Body of pancreas (tissue), 4 donors: ENCODE measurements around the gene HAPLN2. TPM values are rescaled to one million over a fixed set of nuclear protein-coding genes. Genes with fewer than 3 reads are reported as not detected.

Experiments used
- ATAC-seq: fragments of 150-250 bp; one replicate; pipeline ENCODE4 v1.9.1; 2016
- DNase-seq, 4 donors: peaks; one replicate each; pipeline ENCODE4 v3.0.0-alpha.2; 2019
- H3K27ac ChIP-seq, 4 donors: fragments of 200-600 bp; sonication (generic); 1 replicate in 3 of 4; 2 replicates in 1 of 4; pipeline versions ENCODE4 v1.5.1 to v1.6.1; 2016 to 2019; ENCODE audit warnings: mild to moderate bottlenecking in 1 of 4, mixed read lengths in 1 of 4, moderate library complexity in 1 of 4
- H3K27me3 ChIP-seq, 2 donors: fragments of 200-600 bp; sonication (generic); one replicate each; pipeline ENCODE4 v1.6.0; 2016; ENCODE audit warnings: mild to moderate bottlenecking in 1 of 2
- H3K36me3 ChIP-seq, 2 donors: fragments of 200-600 bp; sonication (generic); replicated peaks in 1 of 2; 2 replicates each; pipeline ENCODE4 v1.5.1; 2016; ENCODE audit warnings: low read depth in 2 of 2; ENCODE audit not compliant: insufficient read depth in 1 of 2
- H3K4me1 ChIP-seq: fragments of 200-600 bp; sonication (generic); one replicate; pipeline ENCODE4 v1.6.0; 2016
- H3K4me3 ChIP-seq, 2 donors: fragments of 200-600 bp; sonication (generic); 1 replicate in 1 of 2; 2 replicates in 1 of 2; pipeline ENCODE4 v1.5.1; 2016 to 2019
- H3K9me3 ChIP-seq, 3 donors: fragments of 200-600 bp; sonication (generic); 1 replicate in 2 of 3; 2 replicates in 1 of 3; pipeline ENCODE4 v1.5.1; 2016
- CTCF ChIP-seq, 7 experiments: fragments of 450-650 bp in 4 of 7; fragments of 200-600 bp in 3 of 7; sonication (generic) in 3 of 7; IDR thresholded peaks; one replicate each; pipeline ENCODE4 v1.5.1; 2016 to 2019; ENCODE audit warnings: antibody characterized with exemption in 7 of 7
- POLR2A ChIP-seq, 3 donors: fragments of 450-650 bp; IDR thresholded peaks; one replicate each; pipeline ENCODE4 v1.6.1; 2016; ENCODE audit warnings: antibody characterized with exemption in 3 of 3, mild to moderate bottlenecking in 2 of 3
- WGBS, 2 donors: methylation state at CpG; one replicate each; pipeline ENCODE4 v1.1.5; 2017; 5-methylcytosine and 5-hydroxymethylcytosine counted together
- intact Hi-C: fragments of 100-400 bp; cut with DNase I; formaldehyde crosslinking; loops from one replicate; pipeline ENCODE4 v1.15.1; 2023
- total RNA-seq, 2 donors: library from RNA; depleted of rRNA; stranded (reverse); fragments of >200 nt; gene quantifications; one replicate each; pipeline ENCODE4 v1.1.0, GENCODE V29; 2016

The HAPLN2 gene
- total RNA-seq, 2 donors from 2014 or later, result not detected

DNA sequence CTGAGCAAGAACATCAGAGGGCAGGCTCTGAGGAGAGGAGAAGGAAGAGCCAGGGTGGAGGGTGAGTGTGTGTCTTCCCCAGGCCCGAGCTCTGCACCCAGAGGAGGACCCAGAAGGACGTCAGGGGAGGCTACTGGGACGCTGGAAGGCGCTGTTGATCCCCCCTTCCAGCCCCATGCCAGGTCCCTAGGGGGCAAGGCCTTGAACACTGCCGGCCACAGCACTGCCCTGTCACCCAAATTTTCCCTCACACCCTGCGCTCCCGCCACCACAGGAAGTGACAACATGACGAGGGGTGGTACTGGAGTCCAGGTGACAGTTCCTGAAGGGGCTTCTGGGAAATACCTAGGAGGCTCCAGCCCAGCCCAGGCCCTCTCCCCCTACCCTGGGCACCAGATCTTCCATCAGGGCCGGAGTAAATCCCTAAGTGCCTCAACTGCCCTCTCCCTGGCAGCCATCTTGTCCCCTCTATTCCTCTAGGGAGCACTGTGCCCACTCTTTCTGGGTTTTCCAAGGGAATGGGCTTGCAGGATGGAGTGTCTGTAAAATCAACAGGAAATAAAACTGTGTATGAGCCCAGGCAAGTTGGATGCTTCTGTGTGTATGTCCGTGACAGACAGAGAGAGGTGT, 39.8 kb downstream of the HAPLN2 start:
- TF ChIP-seq CTCF (IDR thresholded peaks at IDR 0.05) (no peak), POLR2A (IDR thresholded peaks at IDR 0.05) (no peak)
- 56 to 67% methylated on average over 4 to 10 of the region's 10 CpGs for WGBS, 2 donors

DNA sequence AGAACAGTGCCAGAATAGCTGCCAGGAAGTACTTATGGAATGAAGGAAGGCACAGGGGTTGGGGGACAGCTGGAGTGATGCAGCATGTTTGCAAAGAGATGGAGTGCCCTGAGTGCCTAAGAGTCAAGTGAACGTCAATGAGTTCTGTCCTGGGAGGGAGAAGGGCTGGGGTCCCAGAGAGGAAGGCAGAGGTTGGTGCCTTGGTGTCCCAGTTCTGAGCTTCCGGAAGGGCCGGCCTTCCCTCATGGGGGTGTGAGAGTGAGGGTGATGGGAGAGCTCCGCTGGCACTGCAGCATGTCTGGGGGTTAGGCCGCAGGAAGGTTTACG, 40.4 kb downstream of the HAPLN2 start:
- DNase-seq, result no peak
- no peak for TF ChIP-seq POLR2A (IDR thresholded peaks at IDR 0.05)
- H3K27ac ChIP-seq, result peak overlapping the region in 1 of 4 donors; percentile 68
- no peaks in the 10 kb centered on the region for H3K9me3 ChIP-seq
- peaks cover 0 to 13% of the 10 kb centered on the region in 2 donors for H3K27me3 ChIP-seq
- H3K4me3 ChIP-seq, result no peak overlapping the region
- intact Hi-C loops, result loop anchor here (5.0 kb wide), 1 partner anchor 37 kb away; no protein-coding TSS in a partner anchor
- 29 to 31% methylated on average over 6 of the region's 6 CpGs for WGBS, 2 donors
- no peaks in the 10 kb centered on the region for H3K36me3 ChIP-seq
- no peak for ATAC-seq
- H3K4me1 ChIP-seq, result peaks cover 54% of the 10 kb centered on the region

More for the DNA sequence above, 39.8 kb downstream of the HAPLN2 start:
- Histone ChIP-seq H3K36me3 (no peaks in the 10 kb centered on the region), H3K4me3 (no peak overlapping the region), H3K27ac (no peak overlapping the region), H3K9me3 (no peaks in the 10 kb centered on the region), H3K27me3 (peaks cover 0 to 13% of the 10 kb centered on the region in 2 donors), H3K4me1 (peaks cover 50% of the 10 kb centered on the region)
- no peak for DNase-seq
- intact Hi-C loops, result loop anchor here (5.0 kb wide), 1 partner anchor 37 kb away; no protein-coding TSS in a partner anchor
- no peak for ATAC-seq

DNA sequence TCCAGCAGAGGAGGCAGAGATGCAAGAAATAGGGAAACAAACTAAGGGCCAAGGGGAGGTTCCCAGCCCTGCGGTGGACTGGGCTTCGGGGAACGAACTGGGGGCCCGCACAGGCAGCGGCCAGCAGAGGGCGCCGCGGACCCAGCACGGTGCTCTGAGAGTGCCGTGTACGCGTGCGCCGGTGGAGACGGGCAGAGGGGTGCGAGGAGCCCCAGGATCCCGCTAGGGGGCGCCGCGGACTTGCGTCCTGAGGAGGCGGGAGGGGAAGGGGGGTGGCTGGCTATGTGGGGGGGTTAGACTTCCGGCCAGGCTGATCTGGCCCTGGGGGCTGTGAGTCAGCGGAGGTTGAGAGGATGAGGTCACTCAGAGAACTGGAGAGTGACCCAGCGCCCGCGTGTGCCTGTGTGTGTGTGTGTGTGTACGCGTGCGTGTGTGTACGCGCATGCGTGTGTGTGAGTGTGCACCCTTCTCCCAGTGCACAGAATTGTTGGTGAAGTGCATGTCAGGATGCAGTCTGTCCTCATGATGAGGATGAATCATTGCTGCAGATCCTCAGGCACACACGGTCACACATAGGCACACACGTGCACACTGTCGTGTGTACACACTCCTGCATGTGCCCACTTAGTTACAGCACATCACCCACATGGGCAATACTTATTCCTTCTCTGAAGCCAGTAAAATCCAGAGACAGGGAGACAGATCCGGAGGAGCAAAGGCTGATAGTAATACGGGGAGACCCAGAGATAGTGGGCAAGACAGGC, 41.0 kb downstream of the HAPLN2 start:
- no peak for TF ChIP-seq POLR2A (IDR thresholded peaks at IDR 0.05)
- TF ChIP-seq CTCF (IDR thresholded peaks at IDR 0.05), result peak; percentile 96 to 99 (median 98)
- Histone ChIP-seq H3K4me1 (peaks cover 56% of the 10 kb centered on the region), H3K27me3 (peaks cover 0 to 13% of the 10 kb centered on the region in 2 donors), H3K36me3 (no peaks in the 10 kb centered on the region), H3K4me3 (no peak overlapping the region), H3K9me3 (no peaks in the 10 kb centered on the region), H3K27ac (peak overlapping the region in 3 of 4 donors; percentile 55 to 68 (median 58))
- peak; percentile 82 for ATAC-seq
- intact Hi-C loops, result loop anchor here (5.0 kb wide), 1 partner anchor 38 kb away; no protein-coding TSS in a partner anchor
- peak; percentile 92 to 94 (median 92) for DNase-seq
- WGBS, 2 donors, result 19 to 23% methylated on average over 30 to 38 of the region's 38 CpGs

GRCh38 chr1:156660752-156661112, 41.5 kb downstream of the HAPLN2 start:
- no peak for ATAC-seq
- 60 to 67% methylated on average over 2 of the region's 2 CpGs for WGBS, 2 donors

More at GRCh38 chr1:156660752-156661112, 41.5 kb downstream of the HAPLN2 start:
- H3K36me3 ChIP-seq, result no peaks in the 10 kb centered on the region
- H3K4me1 ChIP-seq, result peaks cover 62% of the 10 kb centered on the region
- H3K27me3 ChIP-seq, result peaks cover 0 to 13% of the 10 kb centered on the region in 2 donors
- H3K4me3 ChIP-seq, result no peak overlapping the region
- peak overlapping the region; percentile 31 to 68 (median 56) for H3K27ac ChIP-seq
- intact Hi-C loops, result no loop called here
- TF ChIP-seq POLR2A (IDR thresholded peaks at IDR 0.05) (no peak), CTCF (IDR thresholded peaks at IDR 0.05) (no peak)
- DNase-seq, result no peak
- no peaks in the 10 kb centered on the region for H3K9me3 ChIP-seq
